NK-92 treated with Interleukin-12 subunit alpha and Interleukin-12 subunit beta, amount 100 ng/mL, for 24 hours (cell line): Measurements from ENCODE around the gene TMCC3.
"Not testable (repeated sequence)": the region's sequence is repeated elsewhere in the genome, so short reads cannot be mapped to it uniquely, and the experiment has no call there.

Experiments
- DNase-seq: peaks from one replicate; lab custom pipeline; 2025; lab: John Stamatoyannopoulos, UW

The TMCC3 gene

DNA sequence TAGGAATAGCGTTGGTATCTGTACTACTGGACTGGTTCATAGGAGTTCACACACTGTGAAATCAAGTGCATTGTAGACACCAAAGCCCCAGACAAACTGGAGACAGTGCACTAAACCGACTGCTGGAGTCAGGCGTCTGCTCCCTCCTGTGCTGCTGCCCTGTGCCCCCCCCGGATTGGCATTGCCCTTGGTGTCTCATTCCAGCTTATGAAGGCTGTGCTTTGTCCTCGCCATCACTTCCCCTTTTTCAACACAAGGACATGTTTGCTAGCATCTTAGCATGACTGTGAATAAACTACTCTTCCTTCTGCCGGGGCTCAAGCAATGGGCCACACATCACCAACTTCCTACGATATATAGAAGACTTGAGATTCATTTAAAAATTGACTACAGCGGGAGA is 84.0 kb downstream of the TMCC3 start:
- no peak for DNase-seq

DNA sequence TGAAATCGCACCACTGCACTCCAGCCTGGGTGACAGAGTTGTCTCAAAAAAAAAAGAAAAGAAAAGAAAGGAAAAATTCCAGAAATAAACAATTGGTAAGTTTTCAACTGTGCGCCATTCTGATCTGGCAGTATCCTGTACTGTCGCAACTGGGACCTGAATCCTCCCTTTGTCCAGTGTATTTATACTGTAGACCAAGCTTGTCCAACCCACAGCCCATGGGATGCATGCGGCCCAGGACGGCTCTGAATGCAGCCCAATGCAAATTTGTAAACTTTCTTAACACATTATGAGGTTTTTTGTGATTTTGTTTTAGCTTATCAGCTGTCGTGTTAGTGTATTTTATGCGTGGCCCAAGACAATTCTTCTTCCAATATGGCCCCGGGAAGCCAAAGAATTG is 84.7 kb downstream of the TMCC3 start:
- no peak for DNase-seq

DNA sequence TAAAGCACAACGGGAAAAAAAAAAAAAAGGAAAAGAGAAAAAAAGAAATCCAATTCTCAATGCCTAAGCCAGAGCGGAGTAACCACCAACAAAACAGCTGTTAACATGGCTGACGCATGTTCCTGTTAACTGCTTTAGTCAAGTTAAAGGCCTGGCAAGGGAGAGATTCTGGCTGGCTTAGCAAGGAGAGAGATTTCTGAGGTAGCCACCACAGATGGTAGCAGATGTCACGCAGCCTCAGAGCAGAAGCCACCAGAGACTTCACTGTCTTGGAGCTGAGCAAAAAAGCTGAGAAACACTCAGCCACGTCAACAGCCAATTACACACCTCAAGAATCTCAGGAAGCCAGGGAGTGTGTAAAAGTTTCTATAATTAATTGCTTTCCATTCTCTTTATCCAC is 87.1 kb downstream of the TMCC3 start:
- no peak for DNase-seq

DNA sequence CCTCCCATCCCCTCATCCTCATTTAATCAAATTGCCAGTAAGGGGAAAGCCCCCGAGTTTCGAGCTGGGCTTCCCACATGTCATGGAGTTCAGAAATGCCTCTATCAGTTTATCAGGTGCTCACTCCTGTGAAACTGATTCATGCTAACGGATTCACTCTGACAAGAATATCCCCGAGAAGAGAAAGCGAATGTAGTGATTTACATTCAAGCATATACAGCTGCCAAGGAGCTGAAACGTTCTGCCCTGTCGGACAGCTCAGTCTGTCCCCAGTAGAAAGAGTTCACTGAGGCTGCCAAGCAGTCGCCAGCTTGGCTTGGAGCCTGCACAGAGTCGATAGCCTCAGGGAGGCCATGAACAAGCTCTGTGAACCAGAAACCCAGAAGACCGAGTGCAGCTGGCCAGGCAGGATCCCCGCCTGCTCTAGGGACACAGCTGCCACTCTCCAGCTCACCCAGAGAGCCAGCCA is 88.4 kb downstream of the TMCC3 start:
- DNase-seq: no peak

DNA sequence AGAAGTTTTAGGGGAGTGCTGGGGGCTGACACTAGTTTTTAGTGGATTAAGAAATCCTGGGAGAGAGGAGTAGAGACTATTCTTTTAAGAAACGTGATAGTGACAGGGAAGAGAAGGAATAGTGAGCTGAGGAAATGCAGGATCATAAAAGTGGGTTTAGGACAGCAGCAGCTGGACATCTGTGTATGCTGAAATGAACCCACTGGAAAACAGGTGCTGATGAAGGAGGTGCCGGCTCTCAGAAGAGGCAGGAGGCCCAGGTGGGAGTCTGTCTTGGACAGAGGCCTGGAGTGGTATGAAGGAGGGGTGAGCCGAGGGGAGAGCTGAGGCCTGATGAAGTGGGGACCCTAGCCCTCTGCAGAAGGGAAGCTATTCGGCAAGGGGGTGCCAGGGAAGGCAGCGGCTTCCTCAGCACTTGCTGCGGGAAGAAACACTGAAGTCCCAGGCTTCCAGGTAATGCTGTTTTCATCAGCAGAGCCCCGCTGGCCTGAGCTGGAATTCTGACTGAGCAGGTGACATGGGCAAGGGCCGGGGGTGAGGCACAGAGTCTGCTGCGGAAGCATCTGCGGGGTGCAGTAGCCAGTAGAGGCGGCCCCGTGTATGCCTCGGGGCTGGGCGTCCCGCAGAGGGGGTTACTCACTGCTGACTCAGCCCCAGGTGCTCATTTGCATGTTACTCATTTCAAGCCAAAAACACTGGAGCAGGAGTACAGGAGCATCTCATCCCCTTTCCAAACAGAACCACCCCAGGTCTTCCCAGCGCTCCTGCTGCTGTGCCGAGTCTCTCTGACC is 89.7 kb downstream of the TMCC3 start:
- DNase-seq: no peak

DNA sequence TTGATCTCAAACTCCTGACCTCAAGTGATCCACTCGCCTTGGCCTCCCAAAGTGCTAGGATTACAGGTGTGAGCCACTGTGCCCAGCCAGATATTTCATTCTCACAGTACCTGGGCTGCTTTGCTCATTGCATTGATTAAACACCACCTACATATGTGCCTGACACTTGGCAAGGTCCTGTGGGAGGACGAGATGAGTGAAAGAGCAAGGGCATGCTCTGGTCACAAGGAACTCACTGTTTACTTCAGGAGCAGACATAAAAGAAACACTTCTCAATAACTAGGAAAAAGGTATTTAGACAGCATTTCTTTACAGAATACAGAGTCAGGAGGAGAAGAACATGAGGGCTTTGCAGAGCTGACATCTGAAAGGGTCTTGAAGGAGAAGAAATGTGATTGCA is 91.7 kb downstream of the TMCC3 start:
- no peak for DNase-seq

DNA sequence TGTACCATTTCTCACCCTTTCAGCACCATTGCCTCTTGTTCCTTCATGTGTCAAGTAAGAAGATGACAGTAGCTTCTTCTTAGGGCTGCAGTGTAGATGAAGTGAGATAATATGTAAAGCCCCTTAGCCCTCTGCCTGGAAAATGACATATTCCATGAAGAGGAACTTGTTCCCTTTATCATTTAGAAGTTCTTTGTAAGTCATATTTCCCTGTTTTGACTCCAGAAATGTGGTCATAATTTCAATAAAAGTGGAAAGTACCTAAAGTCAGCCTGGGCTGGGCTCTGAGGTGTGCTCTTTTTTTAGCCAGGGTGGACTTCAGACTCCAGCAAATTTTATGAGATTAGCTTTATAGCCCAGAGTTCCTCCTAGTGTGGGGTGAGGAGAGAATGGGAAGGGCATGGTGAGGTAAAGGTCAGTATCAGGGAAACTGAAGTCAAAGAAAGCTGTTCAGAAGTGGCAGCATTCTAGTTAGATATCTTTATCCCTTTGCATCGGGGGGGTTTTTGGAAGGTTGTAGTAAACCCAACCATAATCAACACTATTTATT is 92.5 kb downstream of the TMCC3 start:
- no peak for DNase-seq

DNA sequence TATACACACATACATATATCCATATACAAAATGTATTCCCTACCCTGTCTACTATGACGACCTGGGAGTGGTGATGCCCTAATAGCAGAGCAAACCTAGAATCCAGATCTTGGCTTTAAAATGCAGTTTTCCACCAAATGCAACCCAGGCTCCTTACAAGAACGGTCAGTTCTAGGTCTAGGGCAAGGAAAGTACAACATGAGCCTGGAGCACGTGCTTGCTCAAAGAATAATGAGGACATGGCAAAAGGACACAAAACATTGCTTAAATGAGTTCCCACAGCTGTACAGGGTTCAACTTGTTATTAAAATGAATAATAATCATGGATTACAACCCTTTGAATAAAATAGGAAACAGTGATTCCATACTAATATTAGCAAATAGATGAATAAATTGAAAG is 94.7 kb downstream of the TMCC3 start:
- no peak for DNase-seq

DNA sequence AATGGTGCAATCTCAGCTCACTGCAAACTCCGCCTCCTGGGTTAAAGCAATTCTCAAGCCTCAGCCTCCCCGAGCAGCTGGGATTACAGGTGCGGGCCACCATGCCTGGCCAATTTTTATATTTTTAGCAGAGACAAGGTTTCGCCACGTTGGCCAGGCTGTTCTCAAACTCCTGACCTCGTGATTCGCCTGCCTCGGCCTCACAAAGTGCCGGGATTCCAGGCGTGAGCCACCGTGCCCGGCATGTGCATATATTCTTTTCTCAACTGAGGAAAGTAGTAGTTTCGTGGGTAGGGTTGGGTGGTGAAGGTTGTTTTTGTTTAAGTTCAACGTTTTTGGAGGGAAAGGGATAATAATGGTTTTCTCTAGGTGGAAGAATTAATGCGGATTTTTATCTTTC is 96.5 kb downstream of the TMCC3 start:
- no peak for DNase-seq

DNA sequence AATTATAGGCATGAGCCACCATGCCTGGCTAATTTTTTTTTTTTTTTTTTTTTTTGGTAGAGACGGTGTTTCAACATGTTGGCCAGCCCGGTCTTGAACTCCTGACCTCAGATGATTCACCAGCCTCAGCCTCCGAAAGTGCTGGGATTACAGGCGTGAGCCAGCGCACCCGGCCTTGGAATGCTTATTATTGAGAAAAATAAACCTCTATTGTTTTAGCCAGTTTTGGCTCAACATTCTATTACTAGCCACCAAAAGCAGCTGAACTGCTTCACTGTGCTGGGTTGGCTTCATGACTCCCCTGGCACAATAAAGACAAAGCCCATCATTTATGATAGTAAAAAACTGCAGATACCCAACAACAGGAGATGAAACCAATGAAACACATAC is 97.2 kb downstream of the TMCC3 start:
- no peak for DNase-seq

DNA sequence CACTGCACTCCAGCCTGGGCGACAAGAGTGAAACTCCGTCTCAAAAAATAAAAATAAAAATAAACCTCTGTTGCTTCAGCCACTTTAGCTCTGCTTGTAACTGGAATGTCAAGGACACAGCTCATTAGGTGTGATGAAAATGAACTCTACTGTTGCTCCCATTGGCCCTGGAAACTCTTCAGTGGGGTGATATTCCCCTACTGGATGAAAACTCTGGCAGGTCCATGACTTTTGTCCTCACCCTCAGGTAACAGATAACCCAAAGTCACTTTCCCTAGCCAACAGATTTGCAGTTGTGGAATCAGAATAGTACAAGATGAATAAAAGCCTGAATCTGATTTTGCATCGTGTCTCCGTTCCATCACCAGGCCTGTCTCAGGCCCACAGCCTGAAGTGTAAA is 98.5 kb downstream of the TMCC3 start:
- no peak for DNase-seq

DNA sequence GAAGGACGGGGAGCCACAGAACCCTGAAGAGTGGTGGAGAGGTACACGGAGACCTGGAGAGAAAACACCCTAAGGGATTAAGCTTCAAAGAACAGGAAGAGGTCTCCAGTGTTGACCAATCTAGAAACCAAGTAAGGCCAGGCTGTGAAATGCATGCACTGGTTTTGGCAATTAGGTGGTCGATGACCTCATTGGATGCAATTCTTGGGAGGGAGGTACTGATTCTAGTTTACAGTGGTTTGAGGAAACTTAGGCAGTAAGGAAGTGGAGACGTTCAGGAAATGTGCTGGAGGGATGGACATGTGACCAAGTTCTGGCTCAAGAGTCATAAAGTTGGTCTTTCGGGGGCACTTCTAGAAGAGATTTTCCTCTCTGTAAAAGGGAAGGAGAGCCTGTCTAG is 99.4 kb downstream of the TMCC3 start:
- no peak for DNase-seq

DNA sequence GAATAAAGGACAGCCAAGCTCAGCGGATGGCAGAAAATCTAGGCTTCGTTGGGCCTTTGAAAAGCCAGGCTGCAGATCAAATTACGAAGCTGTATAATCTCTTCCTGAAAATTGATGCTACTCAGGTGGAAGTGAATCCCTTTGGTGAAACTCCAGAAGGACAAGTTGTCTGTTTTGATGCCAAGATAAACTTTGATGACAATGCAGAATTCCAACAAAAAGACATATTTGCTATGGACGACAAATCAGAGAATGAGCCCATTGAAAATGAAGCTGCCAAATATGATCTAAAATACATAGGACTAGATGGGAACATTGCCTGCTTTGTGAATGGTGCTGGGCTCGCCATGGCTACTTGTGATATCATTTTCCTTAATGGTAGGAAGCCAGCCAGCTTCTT is 101.5 kb downstream of the TMCC3 start:
- not testable (repeated sequence) for DNase-seq

DNA sequence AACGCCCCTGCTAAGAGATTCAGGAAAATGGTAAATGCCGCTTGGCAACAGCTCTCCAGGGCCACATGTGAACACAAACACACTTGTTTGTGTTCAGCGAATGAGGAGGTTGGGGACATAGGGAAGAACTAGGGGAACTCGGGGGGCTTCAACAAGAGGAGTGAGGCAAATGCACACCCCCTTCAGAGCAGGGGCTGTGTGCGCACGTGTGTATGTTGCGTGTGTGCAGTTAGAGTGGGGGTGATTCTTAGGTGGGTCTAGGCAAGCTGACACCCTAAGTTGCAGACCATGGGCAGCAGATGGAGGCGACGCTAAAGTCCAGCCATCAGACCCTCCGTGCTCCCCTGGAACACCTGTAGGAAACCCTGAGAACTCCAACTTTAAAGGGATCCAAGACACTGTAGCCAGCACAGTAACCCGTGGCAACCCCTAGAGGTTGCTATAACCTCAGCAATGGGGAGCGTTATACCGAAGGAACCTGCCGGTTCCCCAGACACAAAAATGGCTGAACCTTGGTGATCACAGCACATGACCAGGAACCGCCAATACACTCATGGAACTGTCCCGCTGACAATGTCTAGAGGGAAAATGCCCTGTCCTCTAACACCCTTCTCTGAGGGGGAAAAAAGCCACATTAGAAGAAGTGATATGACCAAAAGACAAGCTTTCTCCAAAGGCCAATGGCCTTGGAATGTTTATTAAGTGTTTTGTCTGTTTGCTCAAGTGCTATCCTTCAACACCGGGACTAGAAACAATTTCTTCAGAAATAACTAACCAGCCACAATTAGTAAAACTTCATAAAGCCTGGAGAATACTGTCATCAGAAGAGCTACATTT is 104.2 kb downstream of the TMCC3 start:
- no peak for DNase-seq

DNA sequence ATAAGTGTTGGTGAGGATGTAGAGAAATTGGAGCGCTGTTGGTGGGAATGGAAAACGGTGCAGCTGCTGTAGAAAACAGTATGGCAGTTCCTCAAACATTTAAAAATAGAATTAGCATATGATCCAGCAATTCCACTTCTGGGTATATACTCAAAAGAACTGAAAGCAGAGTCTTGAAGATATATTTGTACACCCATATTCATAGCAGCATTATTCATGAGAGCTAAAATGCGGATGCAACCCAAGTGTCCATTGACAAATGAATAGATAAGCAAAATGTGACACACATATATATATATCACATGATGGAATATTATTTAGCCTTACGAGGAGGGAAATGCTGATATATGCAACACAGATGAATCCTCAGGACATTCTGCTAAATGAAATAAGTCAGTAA is 106.0 kb downstream of the TMCC3 start:
- DNase-seq: no peak

DNA sequence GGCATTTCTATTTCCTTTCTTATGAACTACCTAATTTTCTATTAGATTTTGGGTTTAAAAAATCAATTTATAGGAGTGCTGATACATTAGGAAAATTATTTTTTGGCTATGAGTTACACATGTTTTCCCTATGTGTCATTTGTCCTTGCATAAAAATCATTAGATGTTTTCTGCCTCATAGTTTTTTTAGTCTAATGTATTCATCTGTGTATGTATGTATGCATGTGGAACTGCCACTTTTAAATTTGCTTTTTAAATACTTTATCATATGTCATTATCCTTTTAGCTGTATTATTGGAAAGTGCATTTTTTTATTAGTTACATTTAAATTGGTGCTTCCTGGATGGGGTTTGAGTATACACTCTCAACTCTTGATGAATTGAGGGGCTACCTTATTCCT is 112.0 kb downstream of the TMCC3 start:
- DNase-seq: no peak

DNA sequence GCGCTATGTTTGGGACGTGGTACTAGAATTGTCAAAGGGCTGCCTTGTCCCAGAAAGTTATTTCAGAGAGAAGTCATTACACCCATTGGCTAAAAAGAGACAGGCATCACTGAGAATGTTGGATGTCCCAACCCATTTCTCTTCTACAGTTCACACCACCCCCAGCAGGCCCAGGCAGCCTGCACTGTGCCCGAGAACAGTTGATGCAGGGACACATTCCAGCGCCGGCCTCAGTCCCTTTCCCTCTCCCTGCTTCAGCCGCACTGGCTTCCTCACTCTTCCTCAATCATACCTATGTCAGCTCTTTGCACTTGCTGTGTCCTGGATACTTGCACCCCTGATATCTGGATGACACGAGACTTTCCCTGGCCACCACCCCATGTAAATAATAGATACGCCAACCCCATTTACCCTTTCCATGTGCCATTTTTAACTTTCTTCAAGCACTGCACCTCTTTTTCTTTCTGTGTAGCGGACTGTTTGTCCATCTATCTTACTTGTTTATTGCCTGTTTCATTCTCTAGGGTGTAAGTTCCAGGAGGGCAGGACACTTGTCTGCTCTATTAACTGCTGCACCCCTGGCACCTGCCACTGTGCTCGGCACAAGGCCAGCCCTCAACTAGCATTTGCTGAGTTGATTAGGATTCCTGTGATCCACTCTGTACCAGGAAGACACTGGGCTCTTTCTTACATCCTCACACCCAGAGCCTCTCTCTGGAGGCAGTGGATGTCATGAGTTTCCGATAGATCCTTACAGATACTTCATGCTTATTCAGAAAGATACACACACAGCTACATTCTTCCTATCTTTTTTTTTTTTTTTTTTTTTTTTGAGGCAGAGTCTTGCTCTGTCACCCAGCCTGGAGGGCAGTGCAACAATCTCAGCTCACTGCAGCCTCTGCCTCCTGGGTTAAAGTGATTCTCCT is 114.1 kb downstream of the TMCC3 start:
- DNase-seq: no peak

DNA sequence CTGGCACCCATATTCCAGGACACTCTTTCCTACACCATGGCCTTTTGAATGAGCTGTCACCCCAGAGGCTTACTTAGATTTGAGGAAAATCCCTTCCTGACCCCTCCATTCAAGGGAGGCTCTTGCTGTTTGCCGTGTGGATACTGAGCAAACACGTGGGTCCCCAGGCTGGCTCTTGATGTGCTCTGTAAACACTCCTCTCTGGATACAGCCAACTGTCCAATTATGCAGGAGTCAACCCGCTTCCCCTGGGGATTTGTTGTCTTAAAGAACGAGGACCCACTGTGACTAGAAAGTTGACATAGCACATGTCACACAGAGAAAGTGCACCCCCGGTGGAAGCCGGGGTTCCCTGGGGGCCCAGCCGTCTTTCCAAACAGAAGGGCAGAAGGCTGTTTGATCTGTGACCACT is 114.8 kb downstream of the TMCC3 start:
- no peak for DNase-seq

DNA sequence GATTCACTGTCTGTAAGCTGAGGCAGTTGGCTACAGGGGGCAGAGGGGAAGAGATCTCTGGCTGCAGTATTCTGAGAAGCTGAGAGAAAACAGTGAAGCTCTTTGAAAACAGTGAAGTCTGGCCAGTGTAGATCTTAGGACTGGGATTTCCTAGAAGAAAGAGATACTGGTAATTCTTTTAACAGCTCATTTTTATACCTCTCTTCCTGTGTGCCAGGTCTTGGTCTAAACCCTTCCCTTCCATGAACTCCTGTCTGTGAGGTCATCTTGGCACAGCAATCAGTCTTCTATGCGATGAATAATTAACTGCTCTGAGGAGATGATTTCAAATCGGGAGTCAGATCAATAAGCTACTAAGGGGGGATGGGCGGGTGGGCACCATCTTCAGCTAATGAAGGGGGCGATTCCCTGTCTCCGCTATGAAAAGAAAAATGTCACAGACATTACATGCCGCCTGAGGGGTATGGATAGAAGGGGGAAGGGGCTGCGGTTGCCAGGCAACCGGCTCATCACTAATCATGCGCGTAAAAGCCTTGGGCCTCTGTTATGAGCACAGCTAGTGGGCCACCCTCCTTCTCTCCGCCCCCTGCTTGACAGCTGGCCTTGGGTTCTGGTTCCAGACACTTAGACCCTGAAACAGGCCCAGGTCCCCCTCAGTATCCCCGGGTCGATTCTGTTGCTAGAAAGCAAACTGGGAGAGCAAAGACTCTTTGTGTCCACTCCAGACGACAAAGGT is 115.4 kb downstream of the TMCC3 start:
- no peak for DNase-seq

DNA sequence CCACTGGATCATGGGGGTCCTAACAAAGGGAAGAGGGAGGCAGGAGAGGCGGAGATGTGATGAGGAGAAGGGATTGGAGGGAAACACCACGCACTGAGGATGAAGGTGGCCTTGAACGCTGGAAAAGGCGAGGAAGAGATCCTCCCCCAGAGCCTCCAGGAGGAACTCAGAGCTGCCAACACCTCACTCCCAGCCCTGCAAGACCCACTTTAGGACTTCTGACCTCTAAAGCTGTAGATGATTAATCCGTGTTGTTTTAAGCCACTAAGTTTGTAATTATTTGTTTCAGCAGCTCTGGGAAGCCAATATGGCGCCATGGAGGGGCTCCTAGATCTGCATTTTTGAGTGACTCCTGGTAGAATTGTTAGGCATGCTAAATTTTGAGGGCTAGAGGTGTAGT is 116.1 kb downstream of the TMCC3 start:
- DNase-seq: no peak
